WERI-Rb-1 (cell line): ENCODE data around the gene MARK4.

ENCODE experiments used
- DNase-seq: peaks from one replicate; pipeline ENCODE4 v3.0.0-alpha.2; 2020
- H3K27ac ChIP-seq: fragments of 250-450 bp; sonication (Bioruptor Pico); 2 replicates; pipeline ENCODE4 v1.5.1; 2020; ENCODE audit warnings: mild to moderate bottlenecking, moderate library complexity
- H3K27me3 ChIP-seq: fragments of 250-450 bp; sonication (Bioruptor Pico); 2 replicates; pipeline ENCODE4 v1.5.1; 2021; ENCODE audit warnings: mild to moderate bottlenecking, low read depth, moderate library complexity; ENCODE audit not compliant: insufficient read depth, severe bottlenecking
- H3K36me3 ChIP-seq: fragments of 250-450 bp; sonication (Bioruptor Pico); 2 replicates; pipeline ENCODE4 v1.5.1; 2020; ENCODE audit warnings: mild to moderate bottlenecking, moderate library complexity
- H3K4me3 ChIP-seq: 2 replicates; pipeline ENCODE4 v1.5.1; 2011; ENCODE audit warnings: low read depth, mild to moderate bottlenecking, control low read depth, low read length
- H3K9me3 ChIP-seq: fragments of 250-450 bp; sonication (Bioruptor Pico); 2 replicates; pipeline ENCODE4 v1.5.1; 2021; ENCODE audit warnings: mild to moderate bottlenecking, moderate library complexity; ENCODE audit not compliant: severe bottlenecking
- CTCF ChIP-seq: IDR thresholded peaks from 2 replicates; pipeline ENCODE4 v1.5.1; 2011; ENCODE audit warnings: low read depth, mild to moderate bottlenecking, control low read depth, inconsistent platforms, low read length

MARK4 gene

GRCh38 chr19:45291834-45292233 lies 40.8 kb downstream of the MARK4 start:
- H3K27ac ChIP-seq: no peak overlapping the region

DNA sequence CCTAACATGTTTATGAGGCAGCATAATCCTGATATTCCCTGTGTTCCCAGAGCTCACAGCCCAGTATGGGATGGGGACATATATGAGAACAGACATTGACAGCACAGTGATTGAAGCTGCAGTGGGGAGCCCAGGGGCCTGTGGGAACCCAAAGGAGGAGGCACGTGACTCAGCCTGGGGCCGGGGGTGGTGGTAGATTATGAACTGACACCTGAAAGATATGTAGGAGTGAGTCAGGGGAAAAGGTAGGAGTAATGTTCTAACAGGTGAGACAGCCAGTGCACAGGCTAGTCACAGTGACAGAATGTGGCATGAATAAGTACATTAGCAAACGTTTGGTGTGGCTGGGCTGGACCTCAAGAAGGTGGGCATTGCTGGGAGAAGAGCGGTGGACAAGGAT lies 42.6 kb downstream of the MARK4 start:
- Histone ChIP-seq H3K9me3 (peaks cover 6% of the 10 kb centered on the region), H3K27me3 (no peaks in the 10 kb centered on the region), H3K36me3 (peaks cover 20% of the 10 kb centered on the region), H3K27ac (no peak overlapping the region), H3K4me3 (no peak overlapping the region)
- TF ChIP-seq CTCF: no peak
- DNase-seq: no peak

More at GRCh38 chr19:45291834-45292233, 40.8 kb downstream of the MARK4 start:
- TF ChIP-seq CTCF: no peak
- Histone ChIP-seq H3K36me3 (peaks cover 20% of the 10 kb centered on the region), H3K4me3 (no peak overlapping the region), H3K9me3 (peaks cover 6% of the 10 kb centered on the region), H3K27me3 (no peaks in the 10 kb centered on the region)
- DNase-seq: no peak

GRCh38 chr19:45294291-45295029 lies 43.4 kb downstream of the MARK4 start:
- Histone ChIP-seq H3K27ac (peak overlapping the region; percentile 38; the same call in 1 of the 2 replicates), H3K9me3 (peaks cover 6% of the 10 kb centered on the region), H3K27me3 (no peaks in the 10 kb centered on the region), H3K36me3 (peaks cover 20% of the 10 kb centered on the region), H3K4me3 (no peak overlapping the region)
- DNase-seq: peak; percentile 23
- no peak for TF ChIP-seq CTCF

DNA sequence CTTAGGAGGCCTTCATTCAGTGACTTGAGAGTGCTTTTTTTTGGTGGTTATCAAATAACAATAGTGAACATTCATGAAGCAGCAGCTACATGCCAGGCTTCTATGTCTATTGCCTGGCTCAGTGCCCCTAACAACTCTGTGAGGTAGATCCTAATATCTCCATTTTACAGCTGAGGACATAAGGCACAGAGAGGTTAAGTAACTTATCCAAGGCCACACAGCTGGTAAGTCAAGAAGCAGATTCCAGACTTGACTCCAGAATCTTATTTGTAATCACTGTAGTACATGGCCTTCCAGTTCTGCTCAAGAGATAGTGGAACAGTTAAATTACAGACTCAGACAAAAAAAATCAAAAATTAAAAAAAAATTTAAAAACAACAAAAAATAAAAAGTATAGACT lies 44.8 kb downstream of the MARK4 start:
- H3K27ac ChIP-seq: no peak overlapping the region
- TF ChIP-seq CTCF: no peak
- no peaks in the 10 kb centered on the region for H3K27me3 ChIP-seq
- no peak for DNase-seq
- no peak overlapping the region for H3K4me3 ChIP-seq
- peaks cover 21% of the 10 kb centered on the region for H3K36me3 ChIP-seq
- H3K9me3 ChIP-seq: peaks cover 6% of the 10 kb centered on the region

- H3K36me3 ChIP-seq: peaks cover 21% of the 10 kb centered on the region
- TF ChIP-seq CTCF: no peak
- H3K27me3 ChIP-seq: no peaks in the 10 kb centered on the region
- no peak for DNase-seq
- peaks cover 6% of the 10 kb centered on the region for H3K9me3 ChIP-seq
- H3K4me3 ChIP-seq: no peak overlapping the region
- no peak overlapping the region for H3K27ac ChIP-seq
Measured at GRCh38 chr19:45296355-45296754, 45.3 kb downstream of the MARK4 start.

- TF ChIP-seq CTCF: no peak
- Histone ChIP-seq H3K27me3 (no peaks in the 10 kb centered on the region), H3K4me3 (no peak overlapping the region), H3K27ac (no peak overlapping the region), H3K9me3 (peaks cover 6% of the 10 kb centered on the region), H3K36me3 (peaks cover 14% of the 10 kb centered on the region)
- DNase-seq: no peak
Measured at GRCh38 chr19:45297674-45298073, 46.6 kb downstream of the MARK4 start.
